ENCODE measurements around the gene HEXB.

- TF ChIP-seq SMC3 (conservative IDR thresholded peaks at IDR 0.05; ENCODE audit: poor library complexity) (no peak), CTCF (IDR thresholded peaks at IDR 0.05; ENCODE audit: poor library complexity, severe bottlenecking) (no peak), EZH2 (IDR thresholded peaks at IDR 0.05; ENCODE audit: borderline replicate concordance, insufficient read depth, low read length, poor library complexity, severe bottlenecking) (no peak), RAD21 (conservative IDR thresholded peaks at IDR 0.05) (no peak)
These were observed 5.1 kb upstream of the HEXB start for GRCh38 chr5:74679966-74680365.

Data from neural cell (in vitro differentiated cells).